Measurements from ENCODE around the gene CHMP4B.

CHMP4B gene

GRCh38 chr20:33840160-33840559, 29.0 kb downstream of the CHMP4B start:
- DNase-seq (ENCODE audit: low spot score), result no peak

- DNase-seq (ENCODE audit: low spot score), result no peak
Observed at GRCh38 chr20:33840759-33841435, 29.7 kb downstream of the CHMP4B start.

GRCh38 chr20:33841436-33841799, 30.3 kb downstream of the CHMP4B start:
- no peak for DNase-seq (ENCODE audit: low spot score)

- no peak for DNase-seq (ENCODE audit: low spot score)
Observed at GRCh38 chr20:33842346-33842745, 31.2 kb downstream of the CHMP4B start.

- DNase-seq (ENCODE audit: low spot score), result no peak
Observed at GRCh38 chr20:33843050-33843449, 31.9 kb downstream of the CHMP4B start.

- DNase-seq (ENCODE audit: low spot score), result no peak
Observed at GRCh38 chr20:33843854-33844253, 32.7 kb downstream of the CHMP4B start.

- no peak for DNase-seq (ENCODE audit: low spot score)
Observed at GRCh38 chr20:33846291-33846935, 35.3 kb downstream of the CHMP4B start.

- DNase-seq (ENCODE audit: low spot score), result no peak
Observed at GRCh38 chr20:33847006-33847405, 35.9 kb downstream of the CHMP4B start.

GRCh38 chr20:33848391-33848790, 37.2 kb downstream of the CHMP4B start:
- no peak for DNase-seq (ENCODE audit: low spot score)

GRCh38 chr20:33850159-33850558, 39.0 kb downstream of the CHMP4B start:
- no peak for DNase-seq (ENCODE audit: low spot score)

GRCh38 chr20:33851842-33852466, 40.8 kb downstream of the CHMP4B start:
- DNase-seq (ENCODE audit: low spot score), result no peak

GRCh38 chr20:33852626-33853506, 41.7 kb downstream of the CHMP4B start:
- no peak for DNase-seq (ENCODE audit: low spot score)

GRCh38 chr20:33853507-33853813, 42.3 kb downstream of the CHMP4B start:
- DNase-seq (ENCODE audit: low spot score), result no peak

- no peak for DNase-seq (ENCODE audit: low spot score)
Observed at GRCh38 chr20:33857722-33858563, 46.8 kb downstream of the CHMP4B start.

- DNase-seq (ENCODE audit: low spot score), result no peak
Observed at GRCh38 chr20:33858666-33859065, 47.5 kb downstream of the CHMP4B start.

GRCh38 chr20:33859157-33859695, 48.1 kb downstream of the CHMP4B start:
- DNase-seq (ENCODE audit: low spot score), result no peak

GRCh38 chr20:33859751-33860150, 48.6 kb downstream of the CHMP4B start:
- DNase-seq (ENCODE audit: low spot score), result no peak

- DNase-seq (ENCODE audit: low spot score), result no peak
Observed at GRCh38 chr20:33861458-33861857, 50.3 kb downstream of the CHMP4B start.

- DNase-seq (ENCODE audit: low spot score), result peak; percentile 66
Observed at GRCh38 chr20:33862709-33863403, 51.7 kb downstream of the CHMP4B start.

GRCh38 chr20:33863440-33864323, 52.5 kb downstream of the CHMP4B start:
- DNase-seq (ENCODE audit: low spot score), result no peak
